HG03457 (cell line): ENCODE data around the gene TMEM106B.
A peak's percentile ranks its signal among the peaks of the same experiment; 100 is the strongest.
"Not testable (repeated sequence)": the region's sequence is repeated elsewhere in the genome, so short reads cannot be mapped to it uniquely, and the experiment has no call there.

Experiments used
- ATAC-seq: cut with Tn5 transposase; IDR thresholded peaks from one replicate; pipeline ENCODE4 v1.9.1; 2021; ENCODE audit warnings: moderate number of reproducible peaks; ENCODE audit not compliant: unreplicated experiment

Gene TMEM106B

GRCh38 chr7:12211054-12211710 lies at the start of gene TMEM106B:
TMEM106B (plus strand) TSS chr7:12211294; CDS start chr7:12214811, 3,517 bp downstream.
- peak; percentile 96 for ATAC-seq

GRCh38 chr7:12162415-12163113 lies 48.5 kb upstream of the TMEM106B start:
- no peak for ATAC-seq

DNA sequence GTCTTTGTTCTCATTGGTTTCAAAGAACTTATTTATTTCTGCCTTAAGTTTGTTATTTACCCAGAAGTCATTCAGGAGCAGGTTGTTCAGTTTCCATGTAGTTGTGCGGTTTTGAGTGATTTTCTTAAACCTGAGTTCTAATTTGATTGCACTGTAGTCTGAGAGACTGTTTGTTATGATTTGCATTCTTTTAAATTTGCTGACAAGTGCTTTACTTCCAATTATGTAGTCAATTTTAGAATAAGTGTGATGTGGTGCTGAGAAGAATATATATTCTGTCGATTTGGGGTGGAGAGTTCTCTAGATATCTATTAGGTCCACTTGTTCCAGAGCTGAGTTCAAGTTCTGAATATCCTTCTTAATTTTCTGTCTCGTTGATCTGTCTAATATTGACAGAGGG lies 43.0 kb upstream of the TMEM106B start:
- ATAC-seq = not testable (repeated sequence)

DNA sequence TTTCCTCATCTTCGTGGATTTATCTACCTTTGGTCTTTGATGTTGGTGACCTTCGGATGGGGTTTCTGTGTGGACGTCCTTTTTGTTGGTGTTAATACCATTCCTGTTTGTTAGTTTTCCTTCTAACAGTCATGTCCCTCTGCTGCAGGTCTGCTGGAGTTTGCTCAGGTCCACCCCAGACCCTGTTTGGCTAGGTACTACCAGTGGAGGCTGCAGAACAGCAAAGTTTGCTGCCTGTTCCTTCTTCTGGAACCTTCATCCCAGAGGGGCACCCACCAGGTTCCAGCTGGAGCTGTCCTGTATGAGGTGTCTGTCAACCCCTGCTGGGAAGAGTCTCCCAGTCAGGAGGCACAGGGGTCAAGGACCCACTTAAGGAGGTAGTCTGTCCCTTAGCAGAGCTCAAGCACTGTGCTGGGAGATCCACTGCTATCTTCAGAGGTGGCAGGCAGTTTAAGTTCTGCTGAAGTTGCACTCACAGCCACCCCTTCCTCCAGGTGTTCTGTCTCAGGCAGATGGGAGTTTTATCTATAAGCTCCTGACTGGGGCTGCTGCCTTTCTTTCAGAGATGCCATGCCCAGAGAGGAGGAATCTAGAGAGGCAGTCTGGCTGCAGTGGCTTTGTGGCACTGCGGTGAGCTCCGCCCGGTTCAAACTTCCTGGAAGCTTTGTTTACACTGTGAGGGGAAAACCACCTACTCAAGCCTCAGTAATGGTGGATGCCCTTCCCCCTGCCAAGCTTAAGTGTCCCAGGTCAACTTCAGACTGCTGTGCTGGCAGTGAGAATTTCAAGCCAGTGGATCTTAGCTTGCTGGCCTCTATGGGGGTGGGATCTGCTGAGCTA lies 40.9 kb upstream of the TMEM106B start:
- not testable (repeated sequence) for ATAC-seq

DNA sequence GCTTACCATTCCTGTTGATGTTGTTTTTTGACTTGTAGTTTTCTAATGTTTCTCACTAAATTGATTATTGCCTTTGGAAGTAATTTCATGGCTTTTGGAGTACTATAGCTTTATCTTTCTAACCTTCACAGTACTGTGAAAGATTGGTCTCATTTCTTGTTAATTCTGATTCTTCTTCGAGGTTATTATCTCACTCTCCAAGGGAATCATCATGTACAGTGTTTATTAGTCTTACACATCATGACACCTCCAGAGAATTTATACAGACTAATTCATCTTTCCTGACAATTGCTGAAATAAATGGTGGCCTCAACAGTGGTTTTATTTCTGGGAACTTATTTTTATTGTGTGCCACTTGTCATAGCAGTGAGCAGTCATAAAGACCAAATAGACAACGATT lies 37.4 kb upstream of the TMEM106B start:
- no peak for ATAC-seq

DNA sequence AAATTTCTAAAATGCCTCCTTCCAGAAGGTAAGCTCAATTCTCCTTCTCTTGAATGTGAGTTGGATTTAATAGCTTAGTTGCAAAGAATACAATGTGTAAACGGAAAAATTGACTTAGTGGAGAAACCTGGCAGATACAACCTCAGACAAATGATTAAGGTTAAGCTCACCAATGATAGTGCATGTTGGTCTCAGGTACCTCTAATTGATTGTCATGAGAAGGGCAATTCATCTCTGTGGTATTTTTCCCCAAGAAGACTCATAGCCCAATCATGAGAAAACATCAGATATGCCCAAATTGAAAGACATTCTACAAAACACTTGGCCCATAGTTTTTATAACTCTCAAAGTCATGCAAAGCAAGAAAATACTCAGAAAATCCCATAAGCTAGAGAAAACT lies 36.2 kb upstream of the TMEM106B start:
- no peak for ATAC-seq

GRCh38 chr7:12178317-12178716 lies 32.8 kb upstream of the TMEM106B start:
- ATAC-seq = no peak

DNA sequence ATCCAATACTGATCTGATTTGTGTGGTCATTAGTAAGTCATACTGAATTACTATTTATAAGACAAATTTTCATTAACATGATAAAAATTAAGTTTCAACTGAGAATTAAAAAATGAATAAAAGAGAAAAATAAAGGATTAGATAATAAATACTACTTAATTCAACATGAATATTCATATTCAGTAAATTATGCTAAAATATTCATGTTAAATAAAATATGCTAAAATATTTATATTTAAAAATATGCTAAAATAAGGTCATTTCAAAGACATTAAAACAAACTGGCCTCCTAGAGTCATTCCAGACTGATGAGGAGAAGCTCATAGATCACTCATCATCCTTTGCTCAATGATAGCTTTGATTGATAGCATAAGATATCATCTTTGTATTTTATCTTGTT lies 16.7 kb upstream of the TMEM106B start:
- ATAC-seq = no peak

- ATAC-seq = no peak
Measured at GRCh38 chr7:12196386-12196785, 14.7 kb upstream of the TMEM106B start.

DNA sequence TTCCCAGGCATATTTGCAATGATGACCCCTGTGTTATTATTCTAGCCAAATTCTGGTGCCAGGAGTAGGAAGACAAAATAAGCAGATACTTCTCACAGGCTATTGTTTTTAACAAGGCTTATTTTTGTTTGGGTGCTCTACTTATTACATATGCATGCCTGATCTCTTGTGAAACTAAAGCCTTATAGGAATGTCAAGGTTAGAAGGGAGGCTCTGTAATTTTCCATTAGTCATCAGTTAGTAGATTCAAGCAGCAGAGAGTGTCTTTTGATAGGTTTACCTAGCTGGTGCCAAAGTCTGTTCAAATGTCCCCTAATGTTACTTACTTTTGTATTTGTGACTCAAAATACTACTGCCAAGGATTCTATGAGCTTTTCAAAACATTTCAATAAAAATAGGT lies 11.7 kb upstream of the TMEM106B start:
- no peak for ATAC-seq

DNA sequence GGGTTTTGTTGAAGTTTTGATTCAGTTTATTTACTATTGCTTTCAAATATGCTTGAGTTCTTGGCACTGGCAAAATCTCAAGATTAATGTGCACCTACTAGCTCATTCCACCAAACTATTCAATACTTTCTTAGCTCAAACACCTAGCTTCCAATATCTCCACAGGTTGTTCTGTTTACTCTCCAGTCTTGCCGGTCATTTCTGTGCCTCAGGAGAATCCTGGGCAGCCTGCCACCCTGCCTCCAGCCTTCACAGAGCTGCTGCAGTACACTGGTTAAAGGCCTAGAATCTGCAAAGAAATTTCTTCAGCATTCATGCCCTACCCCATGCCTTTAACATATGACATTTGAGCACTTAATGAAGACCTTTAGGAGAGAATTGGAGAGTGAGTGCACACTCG lies 4.0 kb upstream of the TMEM106B start:
- ATAC-seq = no peak

DNA sequence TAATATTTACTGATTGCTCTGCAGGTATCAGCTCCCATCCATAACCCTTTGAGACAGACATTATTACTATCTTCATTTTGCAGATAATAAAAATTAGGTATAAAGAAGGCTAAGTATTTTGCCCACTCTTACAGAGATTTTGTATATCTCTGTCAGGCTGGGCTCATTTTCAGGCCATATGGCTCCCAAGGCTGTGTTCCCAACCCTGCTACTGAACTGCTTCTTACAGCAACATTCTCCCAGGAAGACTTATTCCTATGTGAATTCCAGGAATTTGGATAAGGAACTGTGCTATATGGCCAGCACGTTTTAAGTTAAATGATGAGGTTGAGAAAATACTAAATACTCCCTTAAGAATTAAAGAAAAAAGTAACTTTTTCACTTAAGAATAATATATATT lies 1.9 kb upstream of the TMEM106B start:
- ATAC-seq = no peak

- peak; percentile 19 for ATAC-seq
Measured at GRCh38 chr7:12210179-12211053, 678 bp upstream of the TMEM106B start.

DNA sequence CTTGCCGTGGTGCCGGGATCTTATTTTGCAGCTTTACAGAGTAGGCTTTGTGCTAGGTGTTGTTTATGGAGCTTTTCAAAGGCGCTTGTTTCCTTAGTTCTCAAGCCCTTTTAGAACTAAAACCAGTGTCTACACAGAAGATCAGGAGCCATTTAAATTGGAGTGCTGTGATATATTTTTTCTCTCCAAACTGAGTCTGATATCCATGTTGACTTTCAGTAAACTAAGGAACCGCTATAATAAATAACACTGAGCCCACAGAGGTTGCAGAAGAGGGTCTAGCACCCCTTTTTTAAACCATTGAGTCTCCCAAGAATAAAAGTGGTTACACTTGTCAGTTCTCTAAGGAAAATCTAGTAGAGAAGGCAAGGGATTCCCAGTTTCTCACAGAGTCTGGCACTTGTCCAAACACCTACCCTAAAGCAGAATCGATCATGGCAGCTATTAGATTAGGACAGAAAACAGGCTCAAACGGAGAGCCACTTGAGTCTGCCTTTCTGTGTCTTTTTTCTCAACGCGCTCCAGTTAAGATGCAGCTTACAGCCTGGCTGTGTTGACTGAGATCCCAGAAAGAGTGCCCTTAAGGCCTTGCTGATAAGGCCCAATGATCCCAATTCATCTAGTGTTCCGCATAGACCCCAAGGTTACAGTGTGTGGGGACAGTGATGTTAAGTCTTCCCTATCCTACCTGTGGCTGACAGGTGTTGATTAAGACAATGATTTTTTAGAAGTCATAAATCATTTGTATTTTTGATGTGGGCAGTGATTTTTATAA lies 804 bp downstream of the TMEM106B start:
- no peak for ATAC-seq

DNA sequence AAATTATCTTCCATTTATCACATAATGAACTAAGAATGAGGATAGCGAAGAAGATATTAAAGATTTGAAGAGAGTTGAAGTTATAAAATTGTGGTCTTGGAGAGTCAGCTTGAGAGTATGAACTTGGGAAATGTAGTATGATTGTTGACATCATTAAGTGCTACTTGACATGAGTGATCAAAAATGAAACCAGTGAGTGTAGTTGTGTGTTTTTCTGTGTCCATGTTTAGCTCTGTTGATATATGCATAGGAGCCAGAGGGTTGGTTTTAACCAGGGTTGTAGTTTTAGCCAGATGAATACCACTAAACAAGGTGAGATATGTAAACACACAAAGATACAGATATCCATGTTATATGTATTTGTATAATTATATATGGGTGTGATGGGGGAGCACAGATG lies 6.2 kb downstream of the TMEM106B start:
- ATAC-seq = no peak

DNA sequence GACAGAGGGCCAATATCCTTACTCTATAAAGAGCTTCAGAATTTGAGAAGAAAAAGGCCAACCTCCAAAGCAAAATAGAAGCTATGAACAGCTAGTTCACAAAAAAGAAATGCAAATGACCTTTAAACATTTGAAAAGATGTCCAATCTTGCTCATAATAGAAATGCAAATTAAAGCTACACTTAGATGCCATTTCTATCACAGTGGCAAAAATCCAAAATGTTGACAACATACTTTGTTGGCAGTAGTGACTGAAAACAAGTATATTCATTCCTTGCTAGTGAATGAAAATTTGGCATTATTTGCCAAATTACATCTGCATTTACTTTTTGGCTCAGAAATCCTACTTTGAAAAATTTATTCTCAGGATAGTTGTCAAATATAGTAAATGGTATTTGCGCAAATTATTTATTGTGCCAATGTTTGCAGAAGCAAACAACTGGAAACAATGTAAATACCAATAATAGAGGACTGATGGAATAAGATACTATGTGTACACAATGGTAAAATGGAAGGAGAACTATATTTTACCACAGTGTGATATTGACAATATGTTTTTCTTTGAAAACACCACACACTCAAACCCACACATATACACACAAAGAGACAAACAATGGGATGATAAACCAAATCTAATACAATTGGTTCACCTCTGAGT lies 9.4 kb downstream of the TMEM106B start:
- no peak for ATAC-seq

DNA sequence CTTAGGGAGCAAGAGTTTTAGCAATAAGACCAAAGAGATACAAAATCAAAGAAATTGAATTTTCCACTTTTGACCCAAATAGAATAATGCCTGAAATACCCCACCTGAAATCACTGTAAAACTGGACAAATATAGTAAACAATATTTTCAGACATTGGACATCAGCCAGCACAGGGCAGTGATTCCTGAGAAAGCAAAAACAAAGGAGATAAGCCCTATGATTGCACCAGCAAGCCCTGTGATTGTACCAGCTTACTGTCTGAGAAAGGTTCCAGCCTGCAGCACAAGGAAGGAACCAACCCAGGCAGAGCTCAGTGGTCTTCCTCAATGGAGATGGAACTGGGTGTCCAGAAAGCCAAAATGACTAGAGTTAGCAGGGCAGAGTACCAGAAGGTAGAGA lies 10.3 kb downstream of the TMEM106B start:
- ATAC-seq = no peak

- ATAC-seq = peak; percentile 97
Measured at GRCh38 chr7:12222889-12223579, 11.9 kb downstream of the TMEM106B start.

- ATAC-seq = not testable (repeated sequence)
Measured at GRCh38 chr7:12225017-12225416, 13.9 kb downstream of the TMEM106B start.
